HepG2 (cell line): ENCODE results near the gene PRSS48. TPM values are rescaled to one million over a fixed set of nuclear protein-coding genes. Genes with fewer than 3 reads are reported as not detected.

ENCODE experiments used
- ATF4 ChIP-seq, 2 experiments: fragments of 450-650 bp in 1 of 2; sonication (generic) in 1 of 2; formaldehyde crosslinking; IDR thresholded peaks; 2 replicates each; pipeline versions ENCODE4 v1.5.0 to v1.8.0; 2020 to 2022; ENCODE audit warnings: mild to moderate bottlenecking in 1 of 2, missing genetic modification reagents in 1 of 2
- CEBPG ChIP-seq: IDR thresholded peaks from 2 replicates; pipeline ENCODE4 v1.6.1; 2016
- DR1 ChIP-seq: sonication (generic); formaldehyde crosslinking; IDR thresholded peaks from 2 replicates; pipeline ENCODE4 v1.8.0; 2021; ENCODE audit warnings: mild to moderate bottlenecking, missing genetic modification reagents, inconsistent platforms
- FOXJ3 ChIP-seq: sonication (generic); formaldehyde crosslinking; IDR thresholded peaks from 2 replicates; pipeline ENCODE4 v1.4.0; 2020; ENCODE audit warnings: missing genetic modification reagents, mild to moderate bottlenecking, borderline replicate concordance
- FUBP1 ChIP-seq: sonication (generic); formaldehyde crosslinking; IDR thresholded peaks from 2 replicates; pipeline ENCODE4 v1.5.1; 2020; ENCODE audit warnings: missing genetic modification reagents, mild to moderate bottlenecking, borderline replicate concordance
- GRHL1 ChIP-seq: sonication (generic); formaldehyde crosslinking; conservative IDR thresholded peaks from 2 replicates; pipeline ENCODE4 v1.8.0; 2022; ENCODE audit warnings: missing genetic modification reagents
- HDAC1 ChIP-seq: sonication (generic); formaldehyde crosslinking; IDR thresholded peaks from 2 replicates; pipeline ENCODE4 v1.5.1; 2020; ENCODE audit warnings: mild to moderate bottlenecking, missing genetic modification reagents
- IRF9 ChIP-seq: sonication (generic); formaldehyde crosslinking; IDR thresholded peaks from 2 replicates; pipeline ENCODE4 v1.8.0; 2022; ENCODE audit warnings: missing genetic modification reagents, mild to moderate bottlenecking, borderline replicate concordance
- KLF11 ChIP-seq: IDR thresholded peaks from 2 replicates; pipeline ENCODE4 v1.6.1; 2016; ENCODE audit warnings: missing compliant biosample characterization
- NR3C1 ChIP-seq: sonication (generic); formaldehyde crosslinking; IDR thresholded peaks from 2 replicates; pipeline ENCODE4 v1.4.0; 2020; ENCODE audit warnings: missing genetic modification reagents
- PCBP1 ChIP-seq: fragments of 200-400 bp; formaldehyde crosslinking; IDR thresholded peaks from 2 replicates; pipeline ENCODE4 v1.6.1; 2017; ENCODE audit warnings: mild to moderate bottlenecking, low read depth, low read length, borderline replicate concordance
- RERE ChIP-seq: IDR thresholded peaks from 2 replicates; pipeline ENCODE4 v1.6.1; 2016; ENCODE audit warnings: low read depth, missing genetic modification reagents, missing compliant biosample characterization
- ZBTB10 ChIP-seq: sonication (generic); formaldehyde crosslinking; IDR thresholded peaks from 2 replicates; pipeline ENCODE4 v1.4.0; 2020; ENCODE audit warnings: missing genetic modification reagents, borderline replicate concordance
- ZFP1 ChIP-seq: IDR thresholded peaks from 2 replicates; pipeline ENCODE4 v1.6.1; 2016
- ZNF225 ChIP-seq: sonication (generic); formaldehyde crosslinking; IDR thresholded peaks from 2 replicates; pipeline ENCODE4 v1.4.0; 2020; ENCODE audit warnings: mild to moderate bottlenecking, missing genetic modification reagents
- ZNF510 ChIP-seq: sonication (generic); formaldehyde crosslinking; IDR thresholded peaks from 2 replicates; pipeline ENCODE4 v1.4.0; 2020; ENCODE audit warnings: low read depth, mild to moderate bottlenecking, missing genetic modification reagents
- ZNF644 ChIP-seq: IDR thresholded peaks from 2 replicates; pipeline ENCODE4 v1.6.1; 2016; ENCODE audit warnings: low read depth
- polyA plus RNA-seq, 8 experiments: library from polyadenylated mRNA; depleted of rRNA in 3 of 8; stranded (reverse) in 7 of 8; unstranded in 1 of 8; fragments of >200 nt; fragmentation: Illumina TruSeq in 4 of 8; extraction: Trizol in 4 of 8; gene quantifications; 2 replicates each; pipeline versions ENCODE4 v1.2.1 to v1.2.3, GENCODE V29; 2011 to 2016; ENCODE audit warnings: low read depth in 4 of 8, missing spikeins in 1 of 8, mixed read lengths in 1 of 8; ENCODE audit not compliant: insufficient read depth in 1 of 8
- total RNA-seq, 5 experiments: library from RNA; depleted of rRNA; stranded (reverse); fragments of >200 nt; fragmentation: Illumina TruSeq; extraction: Trizol; gene quantifications; 2 replicates each; pipeline ENCODE4 v1.2.3, GENCODE V29; 2016; ENCODE audit warnings: low read depth in 1 of 5

Gene PRSS48
- total and polyA plus RNA-seq, 2 of the 13 experiments (the other 11 are each of a cell fraction or from before 2014, with no cell fraction given): not detected

- TF ChIP-seq RERE (CRISPR knock-in tag) (0 out of 2 replicates have a peak, but pooled peaks have one; percentile 4), NR3C1 (CRISPR knock-in tag) (no peak), ZFP1 (CRISPR knock-in tag) (no peak), PCBP1 (no peak), GRHL1 (CRISPR knock-in tag) (no peak), ZBTB10 (CRISPR knock-in tag) (no peak), DR1 (no peak), FUBP1 (CRISPR knock-in tag) (no peak), KLF11 (CRISPR knock-in tag) (no peak), HDAC1 (peak; percentile 45), ATF4 (CRISPR knock-in tag; IDR thresholded peaks at IDR 0.05) (no peak), ZNF644 (CRISPR knock-in tag) (no peak), ZNF225 (no peak), IRF9 (CRISPR knock-in tag) (no peak), CEBPG (CRISPR knock-in tag) (peak; percentile 0; the same call in 1 of the 2 replicates), ZNF510 (CRISPR knock-in tag) (0 out of 2 replicates have a peak, but pooled peaks have one; percentile 54), FOXJ3 (CRISPR knock-in tag) (no peak)
Observed at GRCh38 chr4:151325949-151326246, 48.9 kb downstream of the PRSS48 start (continued).
